ENCODE results near the gene BDKRB2. TPM values are rescaled to one million over a fixed set of nuclear protein-coding genes. Genes with fewer than 3 reads are reported as not detected.
A peak's percentile ranks its signal among the peaks of the same experiment; 100 is the strongest.

The BDKRB2 gene
- total and polyA plus RNA-seq, 8 donors, result 3.8 to 9.6 (median 6.6) TPM

DNA sequence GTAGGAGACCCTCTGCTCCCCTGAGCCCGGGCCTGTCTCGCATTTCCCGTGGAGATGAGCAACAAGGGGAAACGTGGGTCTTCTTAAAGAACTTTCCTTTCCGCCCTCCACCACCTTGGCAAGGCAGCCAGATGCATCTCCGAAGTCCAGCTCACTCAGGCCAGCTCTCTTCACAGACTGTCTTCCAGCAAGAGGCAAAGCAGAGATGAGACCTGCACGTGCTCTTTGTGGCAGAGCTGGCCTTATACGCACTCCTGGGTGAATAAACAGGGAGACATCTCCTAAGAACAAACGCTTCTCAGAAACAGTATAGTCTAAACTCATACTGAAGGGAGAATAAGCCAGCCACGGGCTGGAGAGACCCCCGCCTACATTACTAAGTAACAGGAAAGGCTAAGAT lies 50.0 kb downstream of the BDKRB2 start:
- TF ChIP-seq, protein P1, sequence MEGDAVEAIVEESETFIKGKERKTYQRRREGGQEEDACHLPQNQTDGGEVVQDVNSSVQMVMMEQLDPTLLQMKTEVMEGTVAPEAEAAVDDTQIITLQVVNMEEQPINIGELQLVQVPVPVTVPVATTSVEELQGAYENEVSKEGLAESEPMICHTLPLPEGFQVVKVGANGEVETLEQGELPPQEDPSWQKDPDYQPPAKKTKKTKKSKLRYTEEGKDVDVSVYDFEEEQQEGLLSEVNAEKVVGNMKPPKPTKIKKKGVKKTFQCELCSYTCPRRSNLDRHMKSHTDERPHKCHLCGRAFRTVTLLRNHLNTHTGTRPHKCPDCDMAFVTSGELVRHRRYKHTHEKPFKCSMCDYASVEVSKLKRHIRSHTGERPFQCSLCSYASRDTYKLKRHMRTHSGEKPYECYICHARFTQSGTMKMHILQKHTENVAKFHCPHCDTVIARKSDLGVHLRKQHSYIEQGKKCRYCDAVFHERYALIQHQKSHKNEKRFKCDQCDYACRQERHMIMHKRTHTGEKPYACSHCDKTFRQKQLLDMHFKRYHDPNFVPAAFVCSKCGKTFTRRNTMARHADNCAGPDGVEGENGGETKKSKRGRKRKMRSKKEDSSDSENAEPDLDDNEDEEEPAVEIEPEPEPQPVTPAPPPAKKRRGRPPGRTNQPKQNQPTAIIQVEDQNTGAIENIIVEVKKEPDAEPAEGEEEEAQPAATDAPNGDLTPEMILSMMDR (IDR thresholded peaks at IDR 0.05), result no peak
- no peak overlapping the region for H3K4me3 ChIP-seq
- no peak overlapping the region for H3K27ac ChIP-seq
- 82 to 87% methylated on average over 11 of the region's 11 CpGs for WGBS, 2 donors
- DNase-seq (no peak), FAIRE-seq (no peak), ATAC-seq (no peak)
- no peaks in the 10 kb centered on the region for H3K36me3 ChIP-seq
- intact Hi-C loops (cut with DNase I), result no loop called here
- H3K27me3 ChIP-seq, result no peaks in the 10 kb centered on the region
- H3K9me3 ChIP-seq, result no peaks in the 10 kb centered on the region
- H3K4me1 ChIP-seq, result no peaks in the 10 kb centered on the region

DNA sequence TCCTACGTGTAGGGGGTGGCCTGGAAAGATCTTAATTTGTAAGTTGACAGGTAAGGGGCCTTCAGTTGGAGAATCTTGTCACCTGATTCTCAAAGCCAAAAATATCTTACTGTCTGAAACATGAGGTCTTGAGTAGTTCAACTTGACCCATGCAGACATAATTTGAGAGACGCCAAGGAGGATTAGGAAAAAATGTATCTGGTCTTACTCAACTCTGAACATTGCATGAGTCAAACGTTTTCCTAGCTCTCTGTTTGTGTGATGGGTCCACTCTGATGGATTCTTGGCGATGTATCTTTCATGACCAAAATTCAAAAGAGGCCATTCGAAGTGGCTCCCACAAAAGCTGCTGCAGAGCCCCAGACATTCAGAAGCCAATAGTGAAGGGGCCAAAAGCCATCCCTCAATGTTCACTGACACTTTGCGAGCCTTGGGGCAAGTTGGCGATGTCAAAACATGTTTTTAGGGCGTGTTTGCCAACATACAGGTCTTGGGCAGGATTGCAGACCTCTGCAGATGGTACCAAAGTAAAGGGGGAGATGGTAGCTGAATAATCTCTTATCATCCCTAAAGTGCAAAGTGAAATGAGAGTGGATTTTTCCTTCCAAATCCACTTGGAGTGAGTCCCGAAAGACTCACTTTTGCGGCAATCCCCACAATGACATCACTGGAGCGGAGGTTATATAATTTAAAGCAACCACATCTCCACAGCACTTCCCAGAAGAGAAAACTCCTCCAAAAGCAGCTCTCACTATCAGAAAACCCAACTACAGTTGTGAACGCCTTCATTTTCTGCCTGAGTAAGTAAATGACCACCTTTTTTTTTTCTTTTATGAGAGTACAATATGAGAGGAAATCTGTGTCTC lies 51.1 kb downstream of the BDKRB2 start, which contains the start of gene BDKRB1:
BDKRB1 (plus strand) TSS at position 710 of the 866 bp plus-strand sequence. CDS start 7,473 bp downstream, outside the sequence.
- FAIRE-seq (peak; percentile 47), ATAC-seq (peak in 3 of 4 donors; percentile 28 to 51 (median 45))
- intact Hi-C loops (cut with DNase I), result no loop called here

DNA sequence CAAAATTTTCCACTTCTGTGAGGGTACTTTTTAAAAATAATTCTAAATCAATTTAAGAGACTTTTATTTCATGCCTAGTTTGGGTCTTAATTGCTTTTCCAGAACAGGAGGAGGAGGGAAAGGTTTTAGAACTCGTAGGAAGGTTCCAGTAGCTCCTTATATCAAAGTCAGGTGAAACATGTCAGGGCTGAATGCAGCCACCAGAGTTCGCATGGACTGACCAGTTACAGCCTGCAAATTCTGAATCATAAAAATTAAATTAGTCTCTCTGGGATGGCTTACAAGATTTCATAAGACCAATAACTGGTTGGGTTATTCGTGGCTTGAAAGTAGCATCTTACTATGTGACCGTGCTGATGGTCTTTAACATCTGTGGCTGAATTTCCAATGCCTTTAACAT lies 51.8 kb downstream of the BDKRB2 start:
- Histone ChIP-seq H3K27ac (no peak overlapping the region), H3K4me1 (peaks cover 0 to 7% (median 5%) of the 10 kb centered on the region in 3 donors), H3K4me3 (no peak overlapping the region), H3K9me3 (no peaks in the 10 kb centered on the region), H3K36me3 (no peaks in the 10 kb centered on the region), H3K27me3 (no peaks in the 10 kb centered on the region)
- DNase-seq (no peak), ATAC-seq (peak in 2 of 4 donors; percentile 15 to 38), FAIRE-seq (no peak)
- WGBS, 2 donors, result 75 to 81% methylated on average over 4 of the region's 4 CpGs
- intact Hi-C loops (cut with DNase I), result no loop called here
- TF ChIP-seq, protein P1 (IDR thresholded peaks at IDR 0.05), result no peak

More for the DNA sequence above, 51.1 kb downstream of the BDKRB2 start, which contains the start of gene BDKRB1:
- WGBS, 2 donors, result 73 to 82% methylated on average over 12 of the region's 12 CpGs
- H3K27ac ChIP-seq, result no peak within 1 kb of the TSS
- no peak for DNase-seq
- no peaks in the 10 kb centered on the region for H3K9me3 ChIP-seq
- H3K27me3 ChIP-seq, result no peaks in the 10 kb centered on the region
- H3K36me3 ChIP-seq, result no peaks in the 10 kb centered on the region
- H3K4me3 ChIP-seq, result no peak within 1 kb of the TSS
- TF ChIP-seq, protein P1 (IDR thresholded peaks at IDR 0.05), result no peak
- peaks cover 0 to under 1% (median 0%) of the 10 kb centered on the region in 3 donors for H3K4me1 ChIP-seq

DNA sequence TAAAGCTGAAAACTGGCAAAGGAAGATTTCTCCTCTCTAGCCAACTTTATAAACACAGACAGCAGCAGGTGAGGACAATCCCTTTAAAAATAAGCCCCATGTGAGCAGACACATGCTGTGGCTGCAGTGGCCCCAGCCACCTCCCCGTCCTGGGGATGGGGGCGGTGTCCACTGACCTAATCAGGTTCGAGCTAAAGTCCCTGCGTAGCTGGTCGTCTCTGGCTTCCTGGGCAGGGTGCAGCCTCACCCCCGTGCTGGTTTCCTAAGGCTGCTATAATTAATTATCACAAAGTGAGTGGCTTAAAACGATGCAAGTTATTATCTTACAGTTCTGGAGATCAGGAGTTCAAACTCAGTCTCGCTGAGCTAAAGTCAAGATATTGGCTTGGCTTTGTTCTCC lies 52.4 kb downstream of the BDKRB2 start:
- Histone ChIP-seq H3K27me3 (no peaks in the 10 kb centered on the region), H3K27ac (no peak overlapping the region), H3K4me3 (no peak overlapping the region), H3K36me3 (no peaks in the 10 kb centered on the region), H3K4me1 (peaks cover 5 to 14% (median 12%) of the 10 kb centered on the region in 3 donors), H3K9me3 (no peaks in the 10 kb centered on the region)
- intact Hi-C loops (cut with DNase I), result no loop called here
- DNase-seq (no peak), FAIRE-seq (no peak), ATAC-seq (no peak)
- TF ChIP-seq, protein P1 (IDR thresholded peaks at IDR 0.05), result no peak
- 71 to 75% methylated on average over 8 of the region's 8 CpGs for WGBS, 2 donors

DNA sequence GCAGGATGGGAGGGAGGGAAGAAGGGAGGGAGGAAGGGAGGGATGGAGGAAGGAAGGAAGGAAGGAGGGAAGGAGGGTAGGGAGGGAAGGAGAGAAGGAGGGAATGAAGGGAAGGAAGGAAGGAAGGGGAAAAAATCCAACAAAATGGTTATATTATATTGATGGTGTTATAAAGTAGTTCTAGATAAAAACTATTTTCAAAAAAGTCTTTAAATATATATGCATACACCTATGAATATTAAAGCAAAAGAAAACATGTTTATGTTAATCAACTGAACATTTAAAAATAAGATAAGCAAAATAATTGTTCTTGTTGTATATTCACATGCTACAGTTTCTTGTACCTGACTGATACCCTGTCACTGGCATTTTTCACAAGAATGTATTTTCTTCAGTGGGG lies 53.3 kb downstream of the BDKRB2 start:
- H3K27me3 ChIP-seq, result no peaks in the 10 kb centered on the region
- peaks cover 8 to 18% (median 12%) of the 10 kb centered on the region in 3 donors for H3K4me1 ChIP-seq
- no peak for FAIRE-seq
- H3K36me3 ChIP-seq, result no peaks in the 10 kb centered on the region
- no peak for DNase-seq
- intact Hi-C loops (cut with DNase I), result no loop called here
- TF ChIP-seq, protein P1 (IDR thresholded peaks at IDR 0.05), result no peak
- no peak overlapping the region for H3K27ac ChIP-seq
- no peak for ATAC-seq
- no peaks in the 10 kb centered on the region for H3K9me3 ChIP-seq
- H3K4me3 ChIP-seq, result no peak overlapping the region

All from pancreas (tissue), 10 donors.